Measurements from ENCODE around the gene BABAM1.

GRCh38 chr19:17246681-17247425 is 20.4 kb upstream of the BABAM1 start:
- TF ChIP-seq CTCF (IDR thresholded peaks at IDR 0.05) (no peak), POLR2A (IDR thresholded peaks at IDR 0.05) (no peak)

Measured in ovary (tissue), 3 donors.